BJ (cell line): ENCODE data around the gene SCML1. TPM values are rescaled to one million over a fixed set of nuclear protein-coding genes. Genes with fewer than 3 reads are reported as not detected.

ENCODE experiments used
- CTCF ChIA-PET: fragments of 350-600 bp; formaldehyde crosslinking; extraction: SDS; loops from one replicate; lab custom pipeline; 2021; ENCODE audit warnings: antibody characterized with exemption, inconsistent platforms; lab: Yijun Ruan, JAX
- POLR2A ChIA-PET: fragments of 300-600 bp; sonication (Branson Sonifier 250); formaldehyde crosslinking; extraction: SDS; loops from one replicate; lab custom pipeline; 2021; ENCODE audit warnings: antibody characterized with exemption; lab: Charles Lee
- DNase-seq: peaks from one replicate; pipeline ENCODE4 v3.0.0-alpha.2; 2011; ENCODE audit warnings: low read depth
- H3K27me3 ChIP-seq: 2 replicates; pipeline ENCODE4 v1.6.0; 2011; ENCODE audit warnings: low read length; ENCODE audit not compliant: control insufficient read depth, insufficient read depth
- H3K36me3 ChIP-seq: 2 replicates; pipeline ENCODE4 v1.5.1; 2011; ENCODE audit warnings: low read length; ENCODE audit not compliant: control insufficient read depth, insufficient read depth
- H3K4me3 ChIP-seq: 2 replicates; pipeline ENCODE4 v1.5.1; 2011; ENCODE audit warnings: low read depth, mild to moderate bottlenecking, control low read depth, low read length
- polyA plus RNA-seq: library from polyadenylated mRNA; depleted of rRNA; stranded (reverse); fragments of >200 nt; gene quantifications from 2 replicates; pipeline ENCODE4 v1.2.3, GENCODE V29; 2011
- TF ChIP-seq, protein P1 (sequence below): IDR thresholded peaks from 2 replicates; pipeline ENCODE4 v1.5.1; 2011; ENCODE audit warnings: low read depth, mild to moderate bottlenecking, control low read depth, inconsistent platforms, low read length, moderate library complexity; ENCODE audit not compliant: insufficient read depth

SCML1 gene
- polyA plus RNA-seq, 1 experiment, result 15.0 TPM

DNA sequence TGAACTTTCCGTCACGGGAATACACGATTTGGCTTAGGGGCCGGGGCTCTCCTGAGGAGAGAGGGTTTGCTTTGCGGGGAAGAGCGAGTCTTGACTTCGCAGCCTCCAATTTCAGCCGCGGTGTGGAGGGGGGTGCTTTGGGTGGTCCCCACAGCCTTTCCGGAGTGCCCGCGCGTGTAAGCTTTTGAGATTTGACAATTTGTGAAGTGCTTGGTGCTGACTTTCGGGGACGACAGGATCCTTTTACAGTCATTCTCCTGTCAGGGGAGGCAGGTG, 355 bp downstream of the SCML1 start:
- Histone ChIP-seq H3K36me3 (no peaks in the 10 kb centered on the region), H3K4me3 (peak overlapping the region; percentile 71), H3K27me3 (no peaks in the 10 kb centered on the region)
- DNase-seq, result no peak
- ChIA-PET CTCF (no interaction called here), POLR2A (no interaction called here)
- TF ChIP-seq, protein P1, sequence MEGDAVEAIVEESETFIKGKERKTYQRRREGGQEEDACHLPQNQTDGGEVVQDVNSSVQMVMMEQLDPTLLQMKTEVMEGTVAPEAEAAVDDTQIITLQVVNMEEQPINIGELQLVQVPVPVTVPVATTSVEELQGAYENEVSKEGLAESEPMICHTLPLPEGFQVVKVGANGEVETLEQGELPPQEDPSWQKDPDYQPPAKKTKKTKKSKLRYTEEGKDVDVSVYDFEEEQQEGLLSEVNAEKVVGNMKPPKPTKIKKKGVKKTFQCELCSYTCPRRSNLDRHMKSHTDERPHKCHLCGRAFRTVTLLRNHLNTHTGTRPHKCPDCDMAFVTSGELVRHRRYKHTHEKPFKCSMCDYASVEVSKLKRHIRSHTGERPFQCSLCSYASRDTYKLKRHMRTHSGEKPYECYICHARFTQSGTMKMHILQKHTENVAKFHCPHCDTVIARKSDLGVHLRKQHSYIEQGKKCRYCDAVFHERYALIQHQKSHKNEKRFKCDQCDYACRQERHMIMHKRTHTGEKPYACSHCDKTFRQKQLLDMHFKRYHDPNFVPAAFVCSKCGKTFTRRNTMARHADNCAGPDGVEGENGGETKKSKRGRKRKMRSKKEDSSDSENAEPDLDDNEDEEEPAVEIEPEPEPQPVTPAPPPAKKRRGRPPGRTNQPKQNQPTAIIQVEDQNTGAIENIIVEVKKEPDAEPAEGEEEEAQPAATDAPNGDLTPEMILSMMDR, result no peak

DNA sequence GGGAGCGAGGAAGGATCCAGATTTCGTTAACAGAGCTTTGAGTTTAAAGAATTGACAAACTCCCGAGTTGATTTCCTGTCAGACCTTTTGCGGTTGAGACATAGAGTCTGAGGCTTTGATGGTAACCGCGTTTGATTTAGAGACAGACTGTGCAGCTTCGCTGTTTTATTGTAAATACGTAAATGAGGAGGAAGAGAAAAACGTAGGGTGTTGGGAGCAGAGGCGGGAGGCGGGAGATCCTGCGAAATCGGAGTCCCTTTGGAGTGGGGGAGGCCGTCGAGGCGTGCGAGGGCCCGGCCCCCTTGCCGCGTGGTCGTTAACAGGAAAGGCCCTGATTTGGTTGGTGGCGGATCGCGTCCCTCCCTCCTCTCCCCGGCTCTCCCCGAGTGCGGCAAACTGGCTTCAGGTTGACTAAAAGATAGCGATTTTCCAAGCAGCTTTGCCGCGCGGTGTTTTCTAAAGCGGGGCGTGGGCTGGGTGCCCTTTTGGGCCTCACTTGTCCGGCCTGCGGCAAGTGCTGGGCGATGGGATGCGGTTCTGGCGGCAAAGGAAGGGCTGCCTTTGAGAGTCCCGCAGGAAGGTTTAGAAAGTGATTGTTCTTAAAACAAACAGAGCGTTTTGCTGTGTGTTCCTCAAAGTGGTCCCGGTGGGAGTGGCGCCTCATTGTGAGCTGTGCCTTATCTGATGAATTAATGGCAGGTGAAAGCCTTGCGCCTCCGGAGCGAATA, 857 bp downstream of the SCML1 start:
- TF ChIP-seq, protein P1, result no peak
- DNase-seq, result no peak
- no peaks in the 10 kb centered on the region for H3K36me3 ChIP-seq
- ChIA-PET CTCF (no interaction called here), POLR2A (no interaction called here)
- H3K4me3 ChIP-seq, result peak overlapping the region; percentile 71
- no peaks in the 10 kb centered on the region for H3K27me3 ChIP-seq

DNA sequence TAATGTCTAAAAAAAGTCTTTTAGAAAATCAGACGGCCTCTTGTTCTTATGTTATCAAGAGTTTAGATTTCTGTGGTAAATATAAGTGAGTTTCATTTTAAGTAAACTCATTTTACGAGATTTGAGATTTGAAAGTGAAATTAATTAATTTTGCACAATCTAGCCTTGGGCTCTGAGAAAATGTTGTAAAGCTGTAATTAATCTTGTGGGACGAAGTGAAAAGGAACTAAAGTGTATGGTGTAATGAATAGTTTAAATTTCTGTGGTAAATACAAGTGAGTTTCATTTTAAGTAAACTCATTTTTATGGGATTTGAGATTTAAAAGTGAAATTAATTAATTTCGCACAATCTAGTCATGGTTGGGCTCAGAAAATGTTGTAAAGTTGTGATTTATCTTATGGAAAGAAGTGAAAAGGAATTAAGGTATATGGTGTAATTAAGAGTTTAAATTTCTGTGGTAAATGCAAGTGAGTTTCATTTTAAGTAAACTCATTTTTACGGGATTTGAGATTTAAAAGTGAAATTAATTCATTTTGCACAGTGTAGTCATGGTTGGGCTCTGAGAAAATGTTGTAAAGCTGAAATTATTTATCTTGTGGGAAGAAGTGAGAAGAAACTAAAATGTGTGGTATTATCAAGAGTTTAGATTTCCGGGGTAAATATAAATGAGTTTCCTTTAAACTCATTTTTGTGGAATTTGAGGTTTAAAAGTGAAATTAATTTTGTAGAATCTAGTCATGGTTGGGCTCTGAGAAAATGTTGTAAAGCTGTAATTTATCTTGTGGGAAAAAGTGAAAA, 1.6 kb downstream of the SCML1 start:
- TF ChIP-seq, protein P1, result no peak
- POLR2A ChIA-PET, result no interaction called here
- Histone ChIP-seq H3K27me3 (no peaks in the 10 kb centered on the region), H3K36me3 (no peaks in the 10 kb centered on the region), H3K4me3 (peak overlapping the region; percentile 71)
- no peak for DNase-seq
- CTCF ChIA-PET, result no interaction called here

DNA sequence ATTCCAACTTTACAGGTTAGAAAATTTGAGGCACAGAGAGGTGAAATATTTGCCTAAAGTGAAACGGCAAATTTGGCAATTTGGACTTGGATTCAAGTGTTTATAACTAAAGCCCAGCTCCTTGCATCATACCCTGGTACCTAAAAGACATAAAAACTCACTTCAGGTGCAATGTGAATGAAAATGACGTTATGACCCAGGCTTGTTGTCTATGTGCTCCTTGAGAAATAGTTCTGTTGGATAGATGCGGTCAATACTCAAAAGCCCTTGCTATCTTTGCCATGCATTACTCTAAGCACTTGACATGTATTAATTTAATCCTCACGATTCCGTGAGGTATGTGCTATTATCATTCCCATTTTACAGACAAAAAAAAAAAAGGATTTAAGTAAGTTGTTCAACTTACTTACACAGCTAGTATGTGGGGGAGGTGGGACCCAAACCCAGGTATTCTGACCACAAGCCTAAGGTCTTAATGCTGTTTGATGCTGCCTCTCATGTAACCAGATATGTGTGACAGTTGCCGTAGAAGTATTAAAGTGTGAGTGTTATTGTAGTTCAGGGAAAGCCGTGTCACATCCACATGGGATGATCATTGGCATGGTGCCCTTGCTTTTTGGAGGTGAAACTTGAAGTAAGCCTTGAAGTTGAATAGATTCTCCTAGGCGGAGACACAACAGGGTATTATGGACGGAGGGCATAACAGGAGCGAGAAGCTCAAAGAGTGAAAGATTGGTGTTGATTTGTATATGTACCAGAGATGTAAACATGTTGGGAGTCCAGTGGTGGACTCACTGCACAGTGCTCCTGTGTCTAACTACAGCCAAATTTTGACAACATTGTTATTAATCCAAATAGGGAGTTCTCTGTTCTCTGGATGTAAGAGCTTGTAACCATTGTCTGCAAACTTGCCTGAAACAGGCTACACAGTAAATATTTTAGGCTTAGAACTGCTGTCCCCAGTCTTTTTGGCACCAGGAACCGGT, 3.1 kb downstream of the SCML1 start:
- DNase-seq, result no peak
- POLR2A ChIA-PET, result no interaction called here
- H3K4me3 ChIP-seq, result no peak overlapping the region
- CTCF ChIA-PET, result interaction anchor here (0.6 kb wide), 1 partner anchor 31 kb away, joined by 3 read pairs; no protein-coding TSS in a partner anchor
- TF ChIP-seq, protein P1, result no peak
- H3K36me3 ChIP-seq, result no peaks in the 10 kb centered on the region
- H3K27me3 ChIP-seq, result no peaks in the 10 kb centered on the region
